Small intestine (tissue), 7 donors: Measurements from ENCODE around the gene UNC13C. TPM values are rescaled to one million over a fixed set of nuclear protein-coding genes. Genes with fewer than 3 reads are reported as not detected.

Source experiments
- DNase-seq, 2 donors: peaks; one replicate each; pipeline versions ENCODE4 v3.0.0 to v3.0.0-alpha.2; 2013
- FAIRE-seq: peaks from 2 replicates; lab custom pipeline; 2012; peaks lifted over from hg19 to GRCh38; lab: Jason Lieb, UNC
- H3K27ac ChIP-seq, 3 donors: one replicate each; pipeline ENCODE4 v1.5.1; 2013; ENCODE audit warnings: low read length in 2 of 3, mild to moderate bottlenecking in 2 of 3, control low read depth in 1 of 3, inconsistent platforms in 1 of 3, low read depth in 1 of 3, moderate library complexity in 1 of 3
- H3K27me3 ChIP-seq, 3 donors: one replicate each; pipeline ENCODE4 v1.6.1; 2013; ENCODE audit warnings: low read length in 3 of 3, inconsistent platforms in 1 of 3; ENCODE audit not compliant: control insufficient read depth in 3 of 3, insufficient read depth in 3 of 3
- H3K36me3 ChIP-seq, 3 donors: one replicate each; pipeline ENCODE4 v1.6.1; 2013; ENCODE audit warnings: low read length in 3 of 3, inconsistent platforms in 1 of 3, low read depth in 1 of 3, mild to moderate bottlenecking in 1 of 3, moderate library complexity in 1 of 3; ENCODE audit not compliant: control insufficient read depth in 3 of 3, insufficient read depth in 2 of 3
- H3K4me1 ChIP-seq, 3 donors: one replicate each; pipeline ENCODE4 v1.6.1; 2013; ENCODE audit warnings: low read length in 2 of 3, inconsistent platforms in 1 of 3, low read depth in 1 of 3, mild to moderate bottlenecking in 1 of 3, moderate library complexity in 1 of 3; ENCODE audit not compliant: control insufficient read depth in 3 of 3, insufficient read depth in 2 of 3
- H3K4me3 ChIP-seq, 3 donors: one replicate each; pipeline ENCODE4 v1.5.1; 2013; ENCODE audit warnings: low read length in 3 of 3, control low read depth in 1 of 3, inconsistent platforms in 1 of 3, low read depth in 1 of 3, mild to moderate bottlenecking in 1 of 3, moderate library complexity in 1 of 3
- H3K9me3 ChIP-seq, 2 donors: one replicate each; pipeline ENCODE4 v1.6.1; 2013; ENCODE audit warnings: low read depth in 1 of 2, low read length in 1 of 2; ENCODE audit not compliant: control insufficient read depth in 2 of 2, insufficient read depth in 1 of 2
- WGBS, 3 donors: extraction: QIAGEN DNeasy Blood & Tissue Kit; methylation state at CpG; one replicate each; pipeline ENCODE4 v1.1.7; 2013; 5-methylcytosine and 5-hydroxymethylcytosine counted together
- polyA plus RNA-seq, 4 donors: library from polyadenylated mRNA; stranded (reverse) in 3 of 4; unstranded in 1 of 4; fragments of 200-250 nt in 3 of 4; fragments of 120-200 nt in 1 of 4; gene quantifications; one replicate each; pipeline versions ENCODE4 v1.2.1 to v1.2.3, GENCODE V29; 2013
- donor health status: healthy with polysubstance abuse.
- donor health status: control.
- donor health status: control.
- donor health status: Bipolar disorder and iron deficiency.
- donor health status: healthy.

The UNC13C gene
- polyA plus RNA-seq, 4 donors: under 0.01 to 0.75 TPM; not detected in 2

- FAIRE-seq (no peak), DNase-seq (no peak)
- no peak overlapping the region for H3K4me3 ChIP-seq
- WGBS, 3 donors: 54 to 64% (median 63%) methylated on average over 3 of the region's 3 CpGs
- no peaks in the 10 kb centered on the region for H3K9me3 ChIP-seq
- no peaks in the 10 kb centered on the region for H3K4me1 ChIP-seq
- H3K27me3 ChIP-seq: no peaks in the 10 kb centered on the region
- H3K36me3 ChIP-seq: no peaks in the 10 kb centered on the region
- no peak overlapping the region for H3K27ac ChIP-seq
Observed at GRCh38 chr15:54347082-54347827, 369.0 kb downstream of the UNC13C start.

GRCh38 chr15:54353726-54354125, 375.5 kb downstream of the UNC13C start:
- DNase-seq (no peak), FAIRE-seq (no peak)
- Histone ChIP-seq H3K4me1 (no peaks in the 10 kb centered on the region), H3K27ac (no peak overlapping the region), H3K36me3 (no peaks in the 10 kb centered on the region), H3K9me3 (no peaks in the 10 kb centered on the region), H3K27me3 (no peaks in the 10 kb centered on the region), H3K4me3 (no peak overlapping the region)
- 68 to 87% (median 82%) methylated on average over 2 of the region's 2 CpGs for WGBS, 3 donors

GRCh38 chr15:54354341-54354740, 376.1 kb downstream of the UNC13C start:
- no peak for FAIRE-seq
- DNase-seq: no peak
- Histone ChIP-seq H3K4me1 (no peaks in the 10 kb centered on the region), H3K27ac (no peak overlapping the region), H3K36me3 (no peaks in the 10 kb centered on the region), H3K4me3 (no peak overlapping the region), H3K9me3 (no peaks in the 10 kb centered on the region), H3K27me3 (no peaks in the 10 kb centered on the region)
- WGBS, 3 donors: 46 to 73% (median 71%) methylated on average over 1 of the region's 1 CpG

GRCh38 chr15:54364961-54365360, 386.7 kb downstream of the UNC13C start:
- no peaks in the 10 kb centered on the region for H3K4me1 ChIP-seq
- H3K27ac ChIP-seq: no peak overlapping the region
- FAIRE-seq: no peak
- H3K27me3 ChIP-seq: no peaks in the 10 kb centered on the region
- H3K4me3 ChIP-seq: no peak overlapping the region
- 75 to 93% (median 83%) methylated on average over 3 of the region's 3 CpGs for WGBS, 3 donors
- DNase-seq: no peak
- no peaks in the 10 kb centered on the region for H3K36me3 ChIP-seq
- H3K9me3 ChIP-seq: peaks cover 0 to 4% of the 10 kb centered on the region in 2 donors

GRCh38 chr15:54373332-54373731, 395.1 kb downstream of the UNC13C start:
- Histone ChIP-seq H3K36me3 (no peaks in the 10 kb centered on the region), H3K27ac (no peak overlapping the region), H3K4me1 (no peaks in the 10 kb centered on the region), H3K27me3 (no peaks in the 10 kb centered on the region), H3K4me3 (no peak overlapping the region), H3K9me3 (peaks cover 0 to 15% of the 10 kb centered on the region in 2 donors)
- FAIRE-seq (no peak), DNase-seq (no peak)
- WGBS, 3 donors: 87 to 92% (median 89%) methylated on average over 2 of the region's 2 CpGs

GRCh38 chr15:54374184-54374952, 396.1 kb downstream of the UNC13C start:
- H3K27me3 ChIP-seq: no peaks in the 10 kb centered on the region
- H3K36me3 ChIP-seq: no peaks in the 10 kb centered on the region
- 77 to 82% (median 81%) methylated on average over 5 of the region's 5 CpGs for WGBS, 3 donors
- FAIRE-seq (no peak), DNase-seq (no peak)
- H3K4me3 ChIP-seq: no peak overlapping the region
- no peaks in the 10 kb centered on the region for H3K4me1 ChIP-seq
- no peak overlapping the region for H3K27ac ChIP-seq
- H3K9me3 ChIP-seq: peaks cover 0 to 15% of the 10 kb centered on the region in 2 donors

- no peak for FAIRE-seq
Observed at GRCh38 chr15:54387799-54388198, 409.6 kb downstream of the UNC13C start.

GRCh38 chr15:54388746-54389145, 410.5 kb downstream of the UNC13C start:
- no peak for DNase-seq
- 81 to 88% (median 83%) methylated on average over 1 of the region's 1 CpG for WGBS, 3 donors
- H3K36me3 ChIP-seq: no peaks in the 10 kb centered on the region
- H3K27ac ChIP-seq: no peak overlapping the region
- H3K4me3 ChIP-seq: no peak overlapping the region
- H3K4me1 ChIP-seq: no peaks in the 10 kb centered on the region
- no peaks in the 10 kb centered on the region for H3K27me3 ChIP-seq
- no peak for FAIRE-seq
- no peaks in the 10 kb centered on the region for H3K9me3 ChIP-seq

More at GRCh38 chr15:54387799-54388198, 409.6 kb downstream of the UNC13C start:
- Histone ChIP-seq H3K27ac (no peak overlapping the region), H3K36me3 (no peaks in the 10 kb centered on the region), H3K4me1 (no peaks in the 10 kb centered on the region), H3K4me3 (no peak overlapping the region), H3K9me3 (no peaks in the 10 kb centered on the region), H3K27me3 (no peaks in the 10 kb centered on the region)
- no peak for DNase-seq
- WGBS, 3 donors: 54 to 86% (median 75%) methylated on average over 1 of the region's 1 CpG
